ENCODE results near the gene CCDC73.
A peak's percentile ranks its signal among the peaks of the same experiment; 100 is the strongest.

CCDC73 gene

GRCh38 chr11:32706985-32707741, 87.3 kb downstream of the CCDC73 start:
- H2AFZ ChIP-seq (ENCODE audit: low read depth, low read length) = no peak overlapping the region
- H3K4me2 ChIP-seq (ENCODE audit: low read length) = peak overlapping the region; percentile 19
- H3K27ac ChIP-seq (ENCODE audit: low read length) = no peak overlapping the region
- no peaks in the 10 kb centered on the region for H3K36me3 ChIP-seq (replicated peaks; ENCODE audit: low read depth, low read length)
- no peak overlapping the region for H3K4me3 ChIP-seq (ENCODE audit: low read length)
- TF ChIP-seq EZH2phosphoT487 (IDR thresholded peaks at IDR 0.05; ENCODE audit: low read depth) (no peak), CTCF (IDR thresholded peaks at IDR 0.05; ENCODE audit: low read depth, low read length) (no peak)
- H3K9ac ChIP-seq (ENCODE audit: low read length) = no peak overlapping the region
- no peaks in the 10 kb centered on the region for H3K27me3 ChIP-seq (ENCODE audit: low read depth, low read length)
- peaks cover 4% of the 10 kb centered on the region; the same call in 1 of the 2 replicates for H3K9me3 ChIP-seq (ENCODE audit: insufficient read depth, low read length)
- no peaks in the 10 kb centered on the region for H3K79me2 ChIP-seq (ENCODE audit: low read length)
- peaks cover 13% of the 10 kb centered on the region for H3K4me1 ChIP-seq (ENCODE audit: low read length)
- H4K20me1 ChIP-seq (ENCODE audit: insufficient read depth, low read length) = no peaks in the 10 kb centered on the region

- H3K9me3 ChIP-seq (ENCODE audit: insufficient read depth, low read length) = peaks cover 4% of the 10 kb centered on the region; the same call in 1 of the 2 replicates
- no peak overlapping the region for H3K4me3 ChIP-seq (ENCODE audit: low read length)
- no peaks in the 10 kb centered on the region for H3K79me2 ChIP-seq (ENCODE audit: low read length)
- H3K4me2 ChIP-seq (ENCODE audit: low read length) = no peak overlapping the region
- no peak overlapping the region for H3K27ac ChIP-seq (ENCODE audit: low read length)
- no peaks in the 10 kb centered on the region for H3K36me3 ChIP-seq (replicated peaks; ENCODE audit: low read depth, low read length)
- no peaks in the 10 kb centered on the region for H4K20me1 ChIP-seq (ENCODE audit: insufficient read depth, low read length)
- no peaks in the 10 kb centered on the region for H3K27me3 ChIP-seq (ENCODE audit: low read depth, low read length)
- TF ChIP-seq EZH2phosphoT487 (IDR thresholded peaks at IDR 0.05; ENCODE audit: low read depth) (no peak), CTCF (IDR thresholded peaks at IDR 0.05; ENCODE audit: low read depth, low read length) (no peak)
- H2AFZ ChIP-seq (ENCODE audit: low read depth, low read length) = no peak overlapping the region
- no peak overlapping the region for H3K9ac ChIP-seq (ENCODE audit: low read length)
- H3K4me1 ChIP-seq (ENCODE audit: low read length) = peaks cover 18% of the 10 kb centered on the region
Observed at GRCh38 chr11:32705309-32706033, 89.0 kb downstream of the CCDC73 start.

- no peak overlapping the region for H3K4me2 ChIP-seq (ENCODE audit: low read length)
- no peaks in the 10 kb centered on the region for H3K36me3 ChIP-seq (replicated peaks; ENCODE audit: low read depth, low read length)
- H2AFZ ChIP-seq (ENCODE audit: low read depth, low read length) = no peak overlapping the region
- H3K27ac ChIP-seq (ENCODE audit: low read length) = no peak overlapping the region
- no peak overlapping the region for H3K4me3 ChIP-seq (ENCODE audit: low read length)
- H3K9ac ChIP-seq (ENCODE audit: low read length) = no peak overlapping the region
- H3K9me3 ChIP-seq (ENCODE audit: insufficient read depth, low read length) = peaks cover 4% of the 10 kb centered on the region; the same call in 1 of the 2 replicates
- no peaks in the 10 kb centered on the region for H3K79me2 ChIP-seq (ENCODE audit: low read length)
- TF ChIP-seq CTCF (IDR thresholded peaks at IDR 0.05; ENCODE audit: low read depth, low read length) (no peak), EZH2phosphoT487 (IDR thresholded peaks at IDR 0.05; ENCODE audit: low read depth) (no peak)
- H3K27me3 ChIP-seq (ENCODE audit: low read depth, low read length) = no peaks in the 10 kb centered on the region
- H3K4me1 ChIP-seq (ENCODE audit: low read length) = peaks cover 18% of the 10 kb centered on the region
- H4K20me1 ChIP-seq (ENCODE audit: insufficient read depth, low read length) = no peaks in the 10 kb centered on the region
Observed at GRCh38 chr11:32704775-32705174, 89.7 kb downstream of the CCDC73 start.

GRCh38 chr11:32704261-32704660, 90.2 kb downstream of the CCDC73 start:
- H3K79me2 ChIP-seq (ENCODE audit: low read length) = no peaks in the 10 kb centered on the region
- peaks cover 18% of the 10 kb centered on the region for H3K4me1 ChIP-seq (ENCODE audit: low read length)
- no peak overlapping the region for H3K4me2 ChIP-seq (ENCODE audit: low read length)
- no peak overlapping the region for H3K27ac ChIP-seq (ENCODE audit: low read length)
- H2AFZ ChIP-seq (ENCODE audit: low read depth, low read length) = no peak overlapping the region
- no peak overlapping the region for H3K9ac ChIP-seq (ENCODE audit: low read length)
- TF ChIP-seq EZH2phosphoT487 (IDR thresholded peaks at IDR 0.05; ENCODE audit: low read depth) = no peak
- TF ChIP-seq CTCF (IDR thresholded peaks at IDR 0.05; ENCODE audit: low read depth, low read length) = no peak
- peaks cover 4% of the 10 kb centered on the region; the same call in 1 of the 2 replicates for H3K9me3 ChIP-seq (ENCODE audit: insufficient read depth, low read length)
- H3K36me3 ChIP-seq (replicated peaks; ENCODE audit: low read depth, low read length) = no peaks in the 10 kb centered on the region
- no peaks in the 10 kb centered on the region for H3K27me3 ChIP-seq (ENCODE audit: low read depth, low read length)
- no peaks in the 10 kb centered on the region for H4K20me1 ChIP-seq (ENCODE audit: insufficient read depth, low read length)
- no peak overlapping the region for H3K4me3 ChIP-seq (ENCODE audit: low read length)
